Measurements from ENCODE around the gene ENKD1.
"Not testable (repeated sequence)": the region's sequence is repeated elsewhere in the genome, so short reads cannot be mapped to it uniquely, and the experiment has no call there.

The ENKD1 gene, protein sequence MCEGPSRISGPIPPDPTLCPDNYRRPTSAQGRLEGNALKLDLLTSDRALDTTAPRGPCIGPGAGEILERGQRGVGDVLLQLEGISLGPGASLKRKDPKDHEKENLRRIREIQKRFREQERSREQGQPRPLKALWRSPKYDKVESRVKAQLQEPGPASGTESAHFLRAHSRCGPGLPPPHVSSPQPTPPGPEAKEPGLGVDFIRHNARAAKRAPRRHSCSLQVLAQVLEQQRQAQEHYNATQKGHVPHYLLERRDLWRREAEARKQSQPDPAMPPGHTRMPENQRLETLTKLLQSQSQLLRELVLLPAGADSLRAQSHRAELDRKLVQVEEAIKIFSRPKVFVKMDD

DNA sequence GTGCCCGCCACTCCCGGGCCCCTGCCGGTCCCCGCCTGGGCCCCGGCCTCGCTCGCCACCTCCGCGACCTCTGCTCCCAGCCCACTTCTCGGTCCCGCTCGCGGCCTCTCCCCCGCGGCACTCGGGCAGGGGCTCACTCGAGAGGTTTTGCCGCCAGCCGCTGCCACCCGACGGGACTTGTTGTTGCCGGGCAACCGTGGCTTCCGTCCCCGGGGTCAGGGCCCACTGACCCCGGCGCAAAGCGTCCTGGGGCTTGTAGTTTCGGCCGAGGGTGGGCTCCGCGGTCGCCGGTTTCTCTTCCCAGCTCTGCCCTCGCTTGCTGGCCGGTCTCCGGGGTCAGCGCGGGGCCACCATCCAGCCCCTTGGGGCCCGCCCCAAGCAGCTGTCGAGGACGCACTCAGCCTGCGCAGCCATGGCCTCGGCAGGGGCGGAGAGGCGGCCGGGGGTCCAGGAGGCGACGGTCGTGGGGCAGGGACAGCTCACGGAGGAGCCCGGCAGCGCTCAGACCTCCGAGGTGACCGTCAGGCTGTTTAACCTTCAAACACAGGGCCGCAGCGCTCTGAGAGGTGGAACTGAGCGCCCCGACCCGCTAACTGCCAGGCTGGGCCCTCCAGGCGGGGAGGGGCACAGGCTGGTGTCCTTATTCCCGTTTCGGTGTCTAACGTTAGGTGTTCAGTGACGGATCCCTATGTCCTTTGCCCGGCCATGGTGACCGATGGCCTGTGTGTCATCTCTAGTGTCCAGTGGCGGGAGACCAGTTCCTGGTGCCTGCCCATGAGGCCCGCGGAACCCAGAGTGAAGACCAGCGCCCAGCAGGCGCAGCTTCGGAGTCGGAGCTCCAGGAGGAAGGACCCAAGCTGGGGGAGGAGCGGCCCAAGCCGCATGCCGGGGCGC lies at the start of gene ENKD1, which contains the start of gene C16orf86:
ENKD1 (minus strand) TSS at position 192 of the 894 bp plus-strand sequence. CDS start 308 bp downstream, outside the sequence.
C16orf86 (plus strand) TSS at position 256 of the 894 bp plus-strand sequence; CDS start at position 413, 157 bp downstream.
- FAIRE-seq: no peak

DNA sequence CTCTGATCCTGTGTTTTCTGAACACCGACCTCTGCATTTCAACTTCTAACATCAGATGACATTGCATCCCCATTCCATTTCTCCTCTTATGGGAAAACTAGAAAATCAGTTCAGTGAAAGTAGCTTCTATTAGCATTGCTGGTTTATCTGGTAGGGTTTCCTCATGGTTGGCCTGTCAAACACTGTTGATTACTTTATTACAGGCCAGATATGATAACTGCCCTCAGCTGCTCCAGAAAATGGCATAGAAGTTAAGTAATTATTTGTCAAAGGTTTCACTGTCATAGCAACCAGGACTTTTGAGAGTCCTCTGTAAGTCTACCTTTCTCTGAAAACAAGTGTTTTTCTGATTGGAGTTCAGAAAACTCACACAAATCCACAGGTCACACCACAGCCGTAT lies 49.5 kb upstream of the ENKD1 start:
- no peak for FAIRE-seq

DNA sequence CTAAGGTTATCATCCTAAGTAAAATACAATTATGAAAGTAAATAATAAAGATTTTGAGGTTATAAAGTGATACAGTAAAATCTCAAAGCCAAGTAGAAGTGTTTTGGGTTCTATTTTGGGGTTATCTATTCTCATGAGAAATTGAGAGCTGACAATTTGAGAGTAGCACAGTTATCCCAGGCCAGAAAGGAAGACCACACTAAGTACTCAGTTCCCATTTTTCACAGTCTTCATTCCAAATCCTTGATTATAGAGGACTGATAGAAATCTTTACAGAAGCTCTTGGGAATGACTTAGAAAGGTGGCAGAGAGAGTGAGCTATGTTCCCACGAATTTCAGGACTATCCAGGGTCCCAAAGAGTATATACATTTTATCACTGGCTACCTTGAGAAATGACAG lies 48.0 kb upstream of the ENKD1 start:
- FAIRE-seq: no peak

DNA sequence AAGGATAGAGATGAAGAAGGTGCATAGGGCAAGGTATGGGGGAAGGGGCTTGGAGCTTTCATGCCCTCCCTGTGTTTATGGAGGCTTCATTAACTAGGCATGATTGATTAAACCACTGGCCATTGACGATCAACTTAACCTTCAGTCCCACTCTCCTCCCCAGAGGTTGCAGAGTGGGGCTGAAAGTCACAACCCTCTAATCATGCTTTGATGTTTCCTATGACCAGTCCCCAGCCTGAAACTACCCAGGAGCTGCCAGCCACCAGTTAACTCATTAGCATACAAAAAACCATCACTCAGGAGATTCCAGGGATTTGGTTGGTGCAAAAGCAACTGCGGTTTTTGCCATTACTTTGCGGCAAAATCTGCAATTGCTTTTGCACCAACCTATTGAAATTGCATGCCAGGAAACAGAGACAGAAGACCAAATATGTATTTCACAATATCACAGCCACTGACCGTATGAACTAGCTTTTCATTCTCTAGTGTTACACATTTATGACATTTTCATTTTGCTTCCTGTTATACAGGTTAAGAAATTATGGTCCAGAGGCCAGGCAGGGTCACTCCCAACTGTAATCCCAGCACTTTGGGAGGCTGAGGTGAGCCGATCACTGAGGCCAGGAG lies 47.2 kb upstream of the ENKD1 start:
- FAIRE-seq: no peak

DNA sequence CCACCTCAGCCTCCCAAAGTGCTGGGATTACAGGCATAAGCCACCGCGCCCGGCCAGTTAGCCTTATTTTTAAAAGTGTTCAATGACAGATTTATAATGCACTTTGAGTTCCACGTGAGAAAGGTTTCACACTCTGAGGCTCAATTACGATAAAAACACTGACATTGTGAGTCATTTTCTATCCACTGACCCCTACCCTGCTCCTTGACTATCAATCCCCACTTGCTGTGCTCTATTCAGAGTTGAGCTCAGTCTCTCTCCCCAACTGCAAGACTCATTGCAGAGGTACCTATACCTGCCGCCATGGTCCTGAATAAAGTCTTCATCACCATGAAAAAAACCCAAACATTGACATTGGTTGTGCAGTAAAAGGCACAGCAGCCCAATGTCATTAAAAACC lies 44.1 kb upstream of the ENKD1 start:
- FAIRE-seq: no peak

DNA sequence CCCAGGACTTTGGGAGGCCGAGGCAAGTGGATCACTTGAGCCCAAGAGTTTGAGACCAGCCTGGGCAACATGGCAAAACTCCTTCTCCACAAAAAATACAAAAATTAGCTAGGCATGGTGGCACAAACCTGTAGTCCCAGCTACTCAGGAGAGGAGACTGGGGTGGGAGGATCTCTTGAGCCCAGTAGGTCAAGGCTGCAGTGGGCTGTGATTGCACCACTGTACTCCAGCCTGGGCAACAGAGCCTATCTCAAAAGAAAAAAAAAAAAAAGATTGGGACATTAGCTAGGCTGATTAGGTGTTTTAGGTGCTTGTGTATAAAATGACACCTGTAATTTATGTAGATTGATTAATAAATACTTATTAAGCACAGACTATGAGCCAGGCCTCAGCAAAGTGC lies 42.5 kb upstream of the ENKD1 start:
- no peak for FAIRE-seq

DNA sequence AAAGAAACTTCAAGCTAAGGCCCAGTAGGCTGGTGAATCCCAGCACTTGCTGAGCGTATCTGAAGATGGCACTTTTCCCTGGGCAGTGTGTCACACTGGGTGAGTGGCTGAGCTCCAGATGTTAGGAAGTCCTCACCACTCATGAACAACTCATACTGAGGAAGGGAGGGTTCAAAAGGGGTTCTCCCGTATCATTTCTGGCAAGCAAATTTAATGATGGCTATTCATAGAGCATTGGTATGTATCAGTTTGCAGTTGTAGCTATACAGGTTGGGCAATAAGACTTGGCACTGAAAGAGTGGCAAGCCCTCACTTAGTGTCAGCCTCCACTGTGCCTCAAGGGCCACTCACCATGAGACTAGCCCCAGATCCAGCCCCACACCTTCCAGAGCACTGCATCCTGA lies 41.8 kb upstream of the ENKD1 start:
- FAIRE-seq: no peak

DNA sequence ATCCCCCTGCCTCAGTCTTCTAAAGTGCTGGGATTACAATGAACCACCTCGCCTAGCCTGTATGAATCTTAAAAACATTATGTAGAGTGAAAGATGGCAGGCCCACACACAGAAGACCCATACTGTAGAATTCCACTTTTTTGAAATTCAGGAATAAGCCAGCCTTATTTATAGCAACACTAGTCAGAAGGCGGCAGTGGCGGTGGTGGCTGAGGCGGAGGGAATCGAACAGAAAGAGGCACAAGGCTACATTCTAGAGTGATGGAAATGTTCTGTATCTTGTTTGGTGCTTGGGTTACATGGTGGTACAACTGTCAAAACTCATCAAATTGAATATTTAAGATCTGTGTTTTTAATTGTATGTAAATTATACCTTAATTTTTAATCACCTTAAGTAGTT lies 41.2 kb upstream of the ENKD1 start:
- FAIRE-seq: no peak

DNA sequence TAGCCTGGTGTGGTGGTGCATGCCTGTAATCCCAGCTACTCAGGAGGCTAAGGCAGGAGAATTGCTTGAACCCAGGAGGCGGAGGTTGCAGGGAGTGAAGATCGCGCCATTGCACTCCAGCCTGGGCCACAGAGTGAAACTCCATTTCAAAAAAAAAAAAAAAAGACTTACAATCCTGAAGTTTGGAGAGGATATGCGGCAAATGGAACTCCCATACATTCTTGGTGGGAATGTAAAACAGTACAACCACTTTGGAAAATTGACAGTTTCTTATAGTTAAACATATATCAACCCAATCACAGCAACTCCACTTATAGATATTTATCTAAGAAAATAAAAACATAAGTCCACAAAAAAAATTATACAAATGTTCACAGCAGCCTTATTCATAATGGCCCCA lies 40.7 kb upstream of the ENKD1 start:
- FAIRE-seq: no peak

DNA sequence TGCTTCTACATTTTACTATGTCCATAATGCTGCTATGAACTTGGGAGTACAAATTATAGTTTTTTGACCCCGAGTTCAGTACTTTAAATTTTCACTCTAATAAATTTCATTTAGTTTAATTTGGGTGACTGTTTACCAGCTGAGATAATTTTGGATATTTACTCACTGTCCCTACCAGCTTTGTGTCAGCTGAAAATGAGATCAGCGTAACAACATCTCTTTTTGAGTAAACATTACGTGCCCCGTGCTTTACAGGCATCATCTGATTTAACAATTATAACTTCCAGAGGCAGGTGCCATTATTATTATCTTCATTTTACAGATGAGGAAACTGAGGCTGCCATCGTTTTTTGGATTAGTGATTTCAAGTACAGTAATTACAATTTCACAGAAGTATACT lies 37.6 kb upstream of the ENKD1 start:
- no peak for FAIRE-seq

DNA sequence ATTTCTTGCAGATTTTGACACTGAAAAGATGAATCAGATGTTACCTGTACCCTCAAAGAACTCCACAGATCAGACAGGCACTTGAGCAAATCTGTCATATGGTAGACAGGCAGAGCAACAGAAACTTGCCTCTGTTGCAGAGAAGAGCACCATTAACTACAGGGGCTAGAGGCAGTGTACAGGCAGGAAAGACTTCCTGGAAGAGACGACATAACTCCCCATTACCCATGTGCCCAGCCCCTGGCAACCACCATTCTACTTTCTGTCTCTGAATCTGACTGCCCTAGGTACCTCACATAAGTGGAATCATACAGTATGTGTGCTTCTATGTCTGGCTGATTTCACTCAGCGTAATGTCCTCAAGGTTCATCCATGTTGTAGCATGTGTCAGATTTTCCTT lies 37.1 kb upstream of the ENKD1 start:
- FAIRE-seq: no peak

DNA sequence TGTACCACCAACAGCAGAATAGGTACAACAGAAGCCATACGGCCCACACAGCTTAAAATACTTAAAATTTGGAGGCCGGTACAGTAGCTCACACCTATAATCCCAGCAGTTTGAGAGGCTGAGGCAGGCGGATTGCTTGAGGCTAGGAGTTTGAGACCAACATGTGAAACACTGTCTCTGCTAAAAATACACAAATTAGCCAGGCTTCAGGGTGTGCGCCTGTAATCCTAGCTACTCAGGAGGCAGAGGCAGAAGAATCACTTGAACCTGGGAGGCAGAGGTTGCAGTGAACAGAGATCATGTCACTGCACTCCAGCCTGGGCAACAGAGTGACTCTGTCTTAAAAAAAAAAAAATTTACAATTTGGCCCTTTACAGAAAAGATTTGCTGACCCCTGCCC lies 35.6 kb upstream of the ENKD1 start:
- FAIRE-seq: no peak

DNA sequence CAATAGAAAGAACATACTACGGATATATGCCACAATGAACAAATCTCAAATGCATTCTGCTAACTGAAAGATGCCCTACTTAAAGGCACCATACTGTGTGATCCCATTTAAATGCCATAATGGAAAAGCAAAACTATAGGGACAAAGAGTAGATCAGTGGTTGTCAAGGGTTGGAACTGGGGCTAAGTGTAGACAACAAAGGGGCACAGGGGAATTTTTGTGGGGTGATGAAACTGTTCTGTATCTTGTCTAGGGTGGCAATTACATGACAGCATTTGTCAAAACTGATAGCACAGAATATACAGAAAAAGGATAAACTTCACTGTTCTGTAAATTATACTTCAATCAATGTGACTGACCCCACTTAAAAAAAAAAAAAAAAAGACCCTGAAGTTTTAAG lies 34.9 kb upstream of the ENKD1 start:
- no peak for FAIRE-seq

DNA sequence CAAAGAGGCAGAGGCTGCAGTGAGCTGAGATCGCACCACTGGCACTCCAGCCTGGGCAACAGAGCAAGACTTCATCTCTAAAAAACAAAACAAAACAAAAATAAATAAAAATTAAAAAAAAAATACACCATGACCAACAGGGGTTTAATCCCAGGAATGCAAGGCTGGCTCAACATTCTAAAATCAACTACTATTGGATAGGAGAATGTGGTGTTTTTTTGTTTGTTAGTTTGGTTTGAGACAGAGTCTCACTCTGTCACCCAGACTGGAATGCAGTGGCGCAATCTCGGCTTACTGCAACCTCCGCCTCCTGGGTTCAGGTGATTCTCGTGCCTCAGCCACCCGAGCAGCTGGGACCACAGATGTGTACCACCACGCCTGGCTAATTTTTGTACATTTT lies 32.7 kb upstream of the ENKD1 start:
- no peak for FAIRE-seq

DNA sequence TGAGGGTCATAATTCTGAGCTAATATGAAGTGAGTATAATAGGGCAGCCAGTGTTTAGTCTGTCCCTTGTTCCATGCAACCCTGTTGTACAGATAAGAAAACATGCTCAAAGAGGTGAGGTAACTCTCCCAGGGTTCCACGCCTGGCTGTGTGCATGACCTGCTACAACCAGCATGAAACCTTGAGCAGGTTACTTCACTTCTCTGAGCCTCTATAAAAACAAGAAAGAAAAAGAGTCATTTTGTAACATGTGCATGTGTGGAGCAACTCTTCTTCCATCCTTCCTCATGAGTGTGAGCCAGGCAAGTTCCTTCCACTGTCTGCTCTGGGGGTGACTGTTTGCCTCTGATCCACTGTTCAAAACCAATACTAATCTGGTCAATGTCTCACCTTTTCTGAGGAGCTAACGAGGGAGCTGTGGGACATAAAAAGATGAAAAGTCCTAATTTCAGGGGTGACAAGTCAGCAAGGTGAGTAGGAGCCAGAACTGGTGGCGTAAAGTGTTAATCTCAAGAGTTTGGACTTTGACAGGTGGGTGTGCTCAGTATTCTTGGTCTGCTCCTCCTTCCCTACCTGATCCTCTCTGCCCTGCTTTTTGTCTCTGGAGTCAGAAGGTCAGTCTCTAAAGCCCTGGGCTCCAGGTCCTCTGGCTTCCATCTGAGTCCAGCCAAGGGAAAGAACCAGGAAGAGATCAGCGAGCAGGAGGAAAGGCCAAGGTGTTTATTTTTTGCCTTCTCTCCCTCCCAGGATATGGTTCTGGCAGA lies 31.1 kb upstream of the ENKD1 start:
- no peak for FAIRE-seq

DNA sequence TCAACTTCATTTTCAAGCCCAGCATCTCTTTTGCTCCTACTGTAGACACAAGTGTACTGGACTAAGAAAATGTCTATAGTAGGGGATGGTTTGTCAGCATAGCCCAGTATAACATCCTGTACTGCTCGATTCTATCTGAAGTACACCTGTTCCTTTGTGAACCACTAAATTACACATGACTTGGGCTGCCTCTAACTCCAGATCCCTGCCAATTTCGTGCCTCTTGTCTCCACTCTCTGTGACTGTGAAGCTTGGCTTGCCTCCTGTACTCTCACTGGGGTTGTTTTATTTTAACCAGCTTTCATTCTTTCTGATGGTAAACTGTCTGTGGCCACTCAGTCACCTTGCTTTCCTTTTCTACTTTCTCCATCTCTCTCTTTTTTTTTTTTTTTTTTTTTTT lies 28.1 kb upstream of the ENKD1 start:
- no peak for FAIRE-seq

DNA sequence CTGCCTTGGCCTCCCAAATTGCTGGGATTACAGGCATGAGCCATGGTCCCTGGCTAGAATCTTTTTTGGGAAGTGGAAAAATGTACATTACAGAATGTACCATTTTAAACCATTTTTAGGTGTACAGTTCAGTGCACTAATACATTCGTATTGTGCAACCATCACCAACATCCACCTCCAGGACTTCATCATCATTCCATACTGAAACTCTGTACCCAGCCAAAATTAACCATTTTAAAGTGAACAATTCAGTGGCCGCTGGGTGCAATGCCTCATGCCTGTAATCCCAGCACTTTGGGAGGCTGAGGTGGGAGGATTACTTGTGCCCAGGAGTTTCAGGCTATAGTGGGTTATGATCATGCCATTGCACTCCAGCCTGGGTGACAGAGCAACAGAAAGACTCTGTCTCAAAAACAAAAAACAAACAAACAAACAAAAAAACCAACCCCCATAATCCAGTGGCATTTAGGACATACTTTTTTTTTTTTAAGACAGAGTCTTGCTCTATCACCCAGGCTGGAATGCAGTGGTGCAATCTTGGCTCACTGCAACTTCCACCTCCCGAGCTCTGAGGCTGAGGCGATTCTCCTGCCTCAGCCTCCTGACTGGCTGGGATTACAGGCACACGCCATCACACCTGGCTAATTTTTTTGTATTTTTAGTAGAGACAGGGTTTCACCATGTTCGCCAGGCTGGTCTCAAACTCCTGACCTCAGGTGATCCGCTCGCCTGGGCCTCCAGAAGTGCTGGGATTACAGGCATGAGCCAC lies 27.2 kb upstream of the ENKD1 start:
- FAIRE-seq: not testable (repeated sequence)

DNA sequence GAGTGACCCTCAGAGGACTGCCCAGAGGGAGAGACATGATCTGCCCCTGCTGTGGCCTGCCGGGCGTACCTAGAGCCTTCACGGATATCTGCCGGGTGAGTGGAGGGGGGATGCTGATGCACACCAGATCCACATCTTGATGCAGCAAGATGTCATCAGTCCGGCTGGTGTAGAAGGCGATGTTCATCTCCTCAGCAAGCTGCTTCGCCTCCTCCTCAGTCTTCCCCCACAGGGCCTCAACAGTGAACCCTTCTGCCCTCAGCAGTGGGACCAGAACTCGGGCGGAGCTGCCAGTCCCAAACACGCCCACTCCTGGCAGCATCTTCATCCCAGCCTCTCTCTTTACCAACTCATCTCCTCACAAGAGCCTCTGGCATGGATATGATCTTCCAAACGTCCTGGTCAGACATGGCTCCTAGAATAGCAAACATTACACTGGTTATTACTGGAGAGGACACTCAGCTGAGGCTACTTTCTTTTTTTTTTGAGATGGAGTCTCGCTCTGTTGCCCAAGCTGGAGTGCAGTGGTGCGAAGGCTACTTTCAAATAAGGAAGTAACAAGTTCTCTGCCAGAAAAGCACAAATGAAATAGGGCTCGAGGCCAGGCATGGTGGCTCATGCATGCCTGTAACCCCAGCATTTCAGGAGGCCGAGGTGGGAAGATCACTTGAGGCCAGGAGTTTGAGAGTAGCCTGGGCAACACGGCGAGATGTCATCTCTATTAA lies 19.0 kb upstream of the ENKD1 start:
- FAIRE-seq: no peak

DNA sequence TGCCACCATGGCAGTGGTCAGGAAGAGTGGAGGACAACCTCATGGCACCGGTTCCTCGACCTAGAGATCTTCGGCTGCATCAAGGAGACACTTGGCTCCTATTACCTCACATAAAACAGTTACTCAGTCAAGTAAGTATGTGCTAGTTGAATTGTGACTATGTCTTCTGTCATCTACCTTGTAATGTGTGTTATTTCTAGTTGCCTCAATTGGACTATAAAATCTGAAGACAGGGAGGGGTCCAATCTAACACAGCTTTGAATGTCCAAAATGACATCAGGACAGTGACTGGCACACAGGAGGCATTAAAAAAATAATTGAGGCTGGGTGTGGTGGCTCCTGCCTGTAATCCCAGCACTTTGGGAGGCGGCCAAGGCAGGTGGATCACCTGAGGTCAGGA lies 17.2 kb upstream of the ENKD1 start:
- FAIRE-seq: no peak

DNA sequence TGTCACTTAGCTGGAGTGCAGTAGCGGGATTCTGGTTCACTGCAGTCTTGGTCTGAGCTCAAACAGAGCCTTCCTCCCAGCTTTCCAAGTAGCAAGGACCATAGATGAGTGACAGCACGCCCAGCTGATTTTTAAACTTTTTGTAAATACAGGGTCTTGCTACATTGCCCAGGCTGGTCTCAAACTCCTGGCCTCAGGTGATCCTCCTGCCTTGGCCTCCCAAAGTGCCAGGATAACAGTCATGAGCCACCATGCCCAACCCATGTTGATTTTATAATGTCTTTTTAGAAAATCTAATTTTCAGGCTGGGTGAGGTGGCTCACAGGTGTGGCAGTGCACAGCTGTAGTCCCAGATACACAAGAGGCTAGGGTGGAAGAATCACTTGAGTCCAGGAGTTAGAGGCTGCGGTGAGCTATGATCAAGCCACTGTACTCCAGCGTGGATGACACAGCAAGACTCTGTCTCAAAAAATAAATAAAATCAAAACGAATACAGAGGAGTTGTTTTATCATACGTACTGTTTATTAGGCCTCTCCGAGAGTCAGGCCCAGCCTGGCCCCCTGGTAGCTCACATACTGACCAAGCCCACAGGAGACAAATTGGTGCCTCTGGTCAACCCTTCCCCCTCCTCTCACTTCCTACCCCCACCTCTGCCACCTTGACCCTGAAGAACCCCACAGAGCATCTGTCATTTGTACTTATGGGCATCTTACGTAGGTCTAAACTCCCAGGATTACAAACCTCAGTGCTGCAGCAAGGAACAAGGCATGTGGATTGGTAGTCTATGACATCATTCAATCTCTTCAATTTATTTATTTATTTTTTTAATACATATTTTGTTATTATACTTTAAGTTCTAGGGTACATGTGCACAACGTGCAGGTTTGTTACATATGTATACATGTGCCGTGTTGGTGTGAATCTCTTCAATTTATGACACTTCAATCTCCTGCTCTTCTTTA lies 13.7 kb upstream of the ENKD1 start:
- no peak for FAIRE-seq
